C1 segment of cervical spinal cord (tissue), 14 donors: ENCODE results near the gene C2CD2.

Source experiments
- DNase-seq, 14 donors: peaks; one replicate each; lab custom pipeline; 2025; lab: John Stamatoyannopoulos, UW

Gene C2CD2

GRCh38 chr21:41914965-41915364 is 38.9 kb downstream of the C2CD2 start:
- no peak for DNase-seq

GRCh38 chr21:41914358-41914757 is 39.5 kb downstream of the C2CD2 start:
- DNase-seq: no peak

GRCh38 chr21:41913230-41913629 is 40.6 kb downstream of the C2CD2 start:
- DNase-seq: no peak

GRCh38 chr21:41908829-41909228 is 45.0 kb downstream of the C2CD2 start:
- DNase-seq: no peak

GRCh38 chr21:41907496-41908258 is 46.1 kb downstream of the C2CD2 start:
- no peak for DNase-seq

GRCh38 chr21:41906770-41907169 is 47.0 kb downstream of the C2CD2 start:
- DNase-seq: no peak

- DNase-seq: no peak
These were observed 50.1 kb downstream of the C2CD2 start for GRCh38 chr21:41903559-41904351.

- no peak for DNase-seq
These were observed 50.9 kb downstream of the C2CD2 start for GRCh38 chr21:41902946-41903345.

- DNase-seq: no peak
These were observed 52.0 kb downstream of the C2CD2 start for GRCh38 chr21:41901782-41902181.

GRCh38 chr21:41901099-41901498 is 52.7 kb downstream of the C2CD2 start:
- DNase-seq: no peak

GRCh38 chr21:41900401-41900800 is 53.4 kb downstream of the C2CD2 start:
- no peak for DNase-seq

GRCh38 chr21:41899426-41900202 is 54.2 kb downstream of the C2CD2 start:
- no peak for DNase-seq

GRCh38 chr21:41898998-41899397 is 54.8 kb downstream of the C2CD2 start:
- no peak for DNase-seq

- DNase-seq: no peak
These were observed 56.1 kb downstream of the C2CD2 start for GRCh38 chr21:41897700-41898099.

- no peak for DNase-seq
These were observed 56.7 kb downstream of the C2CD2 start for GRCh38 chr21:41897047-41897669.

GRCh38 chr21:41895643-41896493 is 58.0 kb downstream of the C2CD2 start:
- DNase-seq: no peak

- DNase-seq: no peak
These were observed 58.8 kb downstream of the C2CD2 start for GRCh38 chr21:41894922-41895557.

- DNase-seq: no peak
These were observed 59.3 kb downstream of the C2CD2 start for GRCh38 chr21:41894511-41894910.

GRCh38 chr21:41892726-41893125 is 61.1 kb downstream of the C2CD2 start:
- no peak for DNase-seq

- DNase-seq: no peak
These were observed 62.7 kb downstream of the C2CD2 start for GRCh38 chr21:41891132-41891531.
